NCI-H2081 (cell line): ENCODE measurements around the gene CIB2.
"Not testable (repeated sequence)": the region's sequence is repeated elsewhere in the genome, so short reads cannot be mapped to it uniquely, and the experiment has no call there.

Experiments
- DNase-seq, 2 experiments: peaks; one replicate each; lab custom pipeline; 2025; lab: John Stamatoyannopoulos, UW

CIB2 gene

GRCh38 chr15:78131295-78132061, at the start of gene CIB2:
Gene CIB2 (minus strand): TSS chr15:78131445. CDS start chr15:78131215, 230 bp downstream.
- peak; percentile 52 to 65 for DNase-seq

GRCh38 chr15:78179906-78180305, 48.7 kb upstream of the CIB2 start:
- DNase-seq, result no peak

- no peak for DNase-seq
These were observed 48.1 kb upstream of the CIB2 start for GRCh38 chr15:78179286-78179840.

- no peak for DNase-seq
These were observed 46.8 kb upstream of the CIB2 start for GRCh38 chr15:78178064-78178463.

GRCh38 chr15:78177447-78177873, 46.2 kb upstream of the CIB2 start:
- no peak for DNase-seq

- no peak for DNase-seq
These were observed 44.1 kb upstream of the CIB2 start for GRCh38 chr15:78175330-78175729.

GRCh38 chr15:78174401-78174800, 43.2 kb upstream of the CIB2 start:
- DNase-seq, result no peak

- DNase-seq, result no peak
These were observed 40.7 kb upstream of the CIB2 start for GRCh38 chr15:78171864-78172472.

- DNase-seq, result no peak
These were observed 39.9 kb upstream of the CIB2 start for GRCh38 chr15:78170848-78171773.

GRCh38 chr15:78168608-78169007, 37.4 kb upstream of the CIB2 start:
- no peak for DNase-seq

GRCh38 chr15:78167227-78167888, 36.1 kb upstream of the CIB2 start:
- DNase-seq, result no peak

- no peak for DNase-seq
These were observed 32.8 kb upstream of the CIB2 start for GRCh38 chr15:78164010-78164409.

GRCh38 chr15:78162038-78162437, 30.8 kb upstream of the CIB2 start:
- DNase-seq, result no peak

GRCh38 chr15:78159395-78159794, 28.1 kb upstream of the CIB2 start:
- DNase-seq, result no peak

GRCh38 chr15:78157203-78157602, 26.0 kb upstream of the CIB2 start:
- DNase-seq, result no peak

- no peak for DNase-seq
These were observed 25.4 kb upstream of the CIB2 start for GRCh38 chr15:78156653-78157052.

- no peak for DNase-seq
These were observed 24.2 kb upstream of the CIB2 start for GRCh38 chr15:78155355-78155939.

GRCh38 chr15:78154955-78155354, 23.7 kb upstream of the CIB2 start:
- DNase-seq, result no peak

GRCh38 chr15:78151075-78151474, 19.8 kb upstream of the CIB2 start:
- not testable (repeated sequence) for DNase-seq

- DNase-seq, result peak; percentile 30 to 67
These were observed 18.8 kb upstream of the CIB2 start for GRCh38 chr15:78149805-78150751.
